ENCODE data around the gene MYRF. TPM values are rescaled to one million over a fixed set of nuclear protein-coding genes. Genes with fewer than 3 reads are reported as not detected.
A peak's percentile ranks its signal among the peaks of the same experiment; 100 is the strongest.

Gene MYRF
- total and polyA plus RNA-seq, 11 donors: 0.11 to 41.2 (median 0.25) TPM; not detected in 2

- ATAC-seq (no peak), DNase-seq (no peak)
- Histone ChIP-seq H3K27me3 (no peaks in the 10 kb centered on the region), H3K27ac (no peak overlapping the region), H3K4me1 (peaks cover 0 to 20% (median 6%) of the 10 kb centered on the region in 12 donors), H3K36me3 (no peaks in the 10 kb centered on the region), H3K9me3 (no peaks in the 10 kb centered on the region), H3K4me3 (no peak overlapping the region)
- 92 to 99% (median 97%) methylated on average over 2 of the region's 2 CpGs for WGBS, 4 donors
- intact Hi-C loops (cut with DNase I): no loop called here
- TF ChIP-seq CTCF (IDR thresholded peaks at IDR 0.05) (no peak), POLR2A (IDR thresholded peaks at IDR 0.05) (no peak)
Observed at GRCh38 chr11:61820174-61820573, 67.7 kb downstream of the MYRF start.

- peak in 2 of 5 donors; percentile 44 to 62 for DNase-seq
- Histone ChIP-seq H3K27me3 (no peaks in the 10 kb centered on the region), H3K4me3 (peak overlapping the region; percentile 47 to 80 (median 66)), H3K4me1 (peaks cover 0 to 47% (median 24%) of the 10 kb centered on the region in 12 donors), H3K9me3 (no peaks in the 10 kb centered on the region), H3K36me3 (no peaks in the 10 kb centered on the region), H3K27ac (peak overlapping the region; percentile 40 to 96 (median 86))
- TF ChIP-seq CTCF (IDR thresholded peaks at IDR 0.05) (no peak), POLR2A (IDR thresholded peaks at IDR 0.05) (no peak)
- 23 to 39% (median 27%) methylated on average over 20 to 23 of the region's 23 CpGs for WGBS, 4 donors
- intact Hi-C loops (cut with DNase I): no loop called here
- ATAC-seq: peak in 1 of 4 donors; percentile 8
Observed at GRCh38 chr11:61826930-61827570, 74.6 kb downstream of the MYRF start.

GRCh38 chr11:61827571-61828378 is 75.3 kb downstream of the MYRF start, which contains the start of gene FADS2:
Gene FADS2 (plus strand): TSS chr11:61828300. CDS start chr11:61828391, 91 bp downstream.
- Histone ChIP-seq H3K36me3 (no peaks in the 10 kb centered on the region), H3K9me3 (no peaks in the 10 kb centered on the region), H3K4me3 (peak within 1 kb of the TSS; percentile 47 to 80 (median 66)), H3K4me1 (peaks cover 0 to 52% (median 29%) of the 10 kb centered on the region in 12 donors), H3K27ac (peak within 1 kb of the TSS; percentile 40 to 96 (median 86)), H3K27me3 (no peaks in the 10 kb centered on the region)
- intact Hi-C loops (cut with DNase I): loop anchor here in 2 of 10 donors (1.0 kb wide), 2 partner anchors 12 to 64 kb away; partner anchors contain the start of gene FADS3 (in 1 of the 2)
- TF ChIP-seq POLR2A (IDR thresholded peaks at IDR 0.05): peak in 1 of 2 donors; percentile 16
- TF ChIP-seq CTCF (IDR thresholded peaks at IDR 0.05): peak in 1 of 12 donors; percentile 10
- ATAC-seq (peak; percentile 52 to 90 (median 88)), DNase-seq (peak; percentile 94 to 96 (median 95))
- WGBS, 4 donors: 1% methylated on average over 44 to 83 of the region's 83 CpGs

- peaks cover 0 to 55% (median 31%) of the 10 kb centered on the region in 12 donors for H3K4me1 ChIP-seq
- 0 to 2% (median 0%) methylated on average over 15 to 16 of the region's 16 CpGs for WGBS, 4 donors
Observed at GRCh38 chr11:61828379-61828628, 75.9 kb downstream of the MYRF start.

More at GRCh38 chr11:61828379-61828628, 75.9 kb downstream of the MYRF start:
- no peak for TF ChIP-seq CTCF (IDR thresholded peaks at IDR 0.05)
- no peak for TF ChIP-seq POLR2A (IDR thresholded peaks at IDR 0.05)
- Histone ChIP-seq H3K4me3 (peak overlapping the region; percentile 47 to 80 (median 66)), H3K27me3 (no peaks in the 10 kb centered on the region), H3K9me3 (no peaks in the 10 kb centered on the region), H3K36me3 (no peaks in the 10 kb centered on the region), H3K27ac (peak overlapping the region in 11 of 12 donors; percentile 65 to 96 (median 87))
- no peak for DNase-seq
- ATAC-seq: no peak
- intact Hi-C loops (cut with DNase I): loop anchor here in 2 of 10 donors (1.0 kb wide), 2 partner anchors 13 to 63 kb away; partner anchors contain the start of gene FADS3 (in 1 of the 2)

Data from heart left ventricle (tissue), 16 donors.